ENCODE results near the gene SRGAP2B. TPM values are rescaled to one million over a fixed set of nuclear protein-coding genes. Genes with fewer than 3 reads are reported as not detected.
"Not testable (repeated sequence)": the region's sequence is repeated elsewhere in the genome, so short reads cannot be mapped to it uniquely, and the experiment has no call there.

SRGAP2B gene
- total and polyA plus RNA-seq, 2 donors, result 7.0 to 10.3 TPM

DNA sequence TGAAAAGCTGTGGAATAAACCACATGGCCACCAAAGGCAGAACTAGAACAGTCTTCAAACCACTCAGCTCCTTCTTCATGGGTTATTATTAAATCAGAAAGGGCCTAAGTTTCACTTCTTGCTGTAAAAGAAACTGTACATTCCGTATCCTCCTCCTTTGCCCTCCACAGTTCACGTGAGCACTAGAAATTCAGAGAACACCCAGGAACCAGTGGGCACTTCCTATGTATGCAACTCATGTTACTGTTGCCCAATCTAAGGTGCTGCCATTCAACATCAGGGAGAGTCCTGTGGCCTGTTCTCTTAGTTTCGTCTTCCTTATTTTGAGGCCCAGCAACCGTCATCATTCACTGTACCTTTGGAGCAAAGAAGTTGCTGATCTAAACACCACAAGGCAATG lies 86.7 kb downstream of the SRGAP2B start:
- H3K9me3 ChIP-seq (ENCODE audit: control insufficient read depth in 2 of 2, insufficient read depth in 1 of 2, low read length in 1 of 2); H3K4me1 ChIP-seq (ENCODE audit: control insufficient read depth in 2 of 2, insufficient read depth in 2 of 2, low read length in 2 of 2); H3K27me3 ChIP-seq (ENCODE audit: control insufficient read depth in 2 of 2, insufficient read depth in 1 of 2, low read length in 1 of 2); H3K4me3 ChIP-seq (ENCODE audit: low read length in 2 of 2); H3K36me3 ChIP-seq (ENCODE audit: control insufficient read depth in 2 of 2, insufficient read depth in 2 of 2, low read length in 1 of 2); DNase-seq (ENCODE audit: low read depth in 6 of 9, low spot score in 9 of 9); H3K27ac ChIP-seq (ENCODE audit: low read depth in 1 of 2, low read length in 1 of 2): not testable (repeated sequence)
- WGBS, result no CpG with 5 or more reads among the region's 4 CpGs

DNA sequence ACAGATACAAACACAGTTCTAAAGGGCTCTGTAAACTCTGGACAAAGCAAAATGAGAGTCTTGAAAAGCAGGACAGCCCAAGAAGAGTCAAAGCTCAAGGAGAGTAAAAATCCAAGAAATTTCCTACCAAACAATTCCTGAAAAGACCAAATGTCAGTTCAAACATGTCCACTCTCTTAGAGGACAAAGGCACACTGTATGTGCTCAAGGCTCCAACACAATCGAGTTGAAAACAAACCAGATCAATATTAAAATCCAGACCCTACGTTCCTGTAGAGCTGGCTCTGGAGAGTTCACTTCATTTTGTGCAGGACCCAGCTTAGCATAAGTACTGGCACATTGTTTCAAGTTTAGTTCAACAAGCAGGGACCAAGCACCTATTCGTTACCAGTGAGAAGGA lies 90.0 kb downstream of the SRGAP2B start:
- H3K27me3 ChIP-seq (ENCODE audit: control insufficient read depth in 2 of 2, insufficient read depth in 1 of 2, low read length in 1 of 2); H3K36me3 ChIP-seq (ENCODE audit: control insufficient read depth in 2 of 2, insufficient read depth in 2 of 2, low read length in 1 of 2); H3K4me1 ChIP-seq (ENCODE audit: control insufficient read depth in 2 of 2, insufficient read depth in 2 of 2, low read length in 2 of 2); H3K9me3 ChIP-seq (ENCODE audit: control insufficient read depth in 2 of 2, insufficient read depth in 1 of 2, low read length in 1 of 2); DNase-seq (ENCODE audit: low read depth in 6 of 9, low spot score in 9 of 9); H3K27ac ChIP-seq (ENCODE audit: low read depth in 1 of 2, low read length in 1 of 2); H3K4me3 ChIP-seq (ENCODE audit: low read length in 2 of 2): not testable (repeated sequence)
- 87% methylated on average over 2 of the region's 3 CpGs for WGBS

DNA sequence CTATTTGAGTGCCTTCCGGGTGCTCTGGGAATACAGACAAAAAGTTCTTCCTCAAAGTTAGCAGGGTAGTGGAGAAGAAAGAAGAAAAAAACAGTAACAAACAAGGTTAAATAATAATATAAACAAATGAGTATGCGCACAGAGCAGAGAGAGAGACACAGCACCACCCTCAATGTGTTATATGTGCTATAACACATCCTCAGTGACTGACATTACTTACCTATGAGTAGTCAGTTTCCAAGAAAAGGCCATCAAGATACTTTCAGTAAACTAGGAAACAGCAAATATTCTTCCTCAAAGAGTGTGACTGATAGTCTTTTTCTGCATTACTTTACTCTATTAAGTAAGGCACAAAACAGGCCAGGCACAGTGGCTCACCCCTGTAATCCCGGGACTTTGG lies 93.7 kb downstream of the SRGAP2B start:
- H3K36me3 ChIP-seq (ENCODE audit: control insufficient read depth in 2 of 2, insufficient read depth in 2 of 2, low read length in 1 of 2); H3K27ac ChIP-seq (ENCODE audit: low read depth in 1 of 2, low read length in 1 of 2); DNase-seq (ENCODE audit: low read depth in 6 of 9, low spot score in 9 of 9); H3K4me1 ChIP-seq (ENCODE audit: control insufficient read depth in 2 of 2, insufficient read depth in 2 of 2, low read length in 2 of 2); H3K27me3 ChIP-seq (ENCODE audit: control insufficient read depth in 2 of 2, insufficient read depth in 1 of 2, low read length in 1 of 2); H3K4me3 ChIP-seq (ENCODE audit: low read length in 2 of 2); H3K9me3 ChIP-seq (ENCODE audit: control insufficient read depth in 2 of 2, insufficient read depth in 1 of 2, low read length in 1 of 2): not testable (repeated sequence)
- WGBS, result 97% methylated on average over 3 of the region's 3 CpGs

DNA sequence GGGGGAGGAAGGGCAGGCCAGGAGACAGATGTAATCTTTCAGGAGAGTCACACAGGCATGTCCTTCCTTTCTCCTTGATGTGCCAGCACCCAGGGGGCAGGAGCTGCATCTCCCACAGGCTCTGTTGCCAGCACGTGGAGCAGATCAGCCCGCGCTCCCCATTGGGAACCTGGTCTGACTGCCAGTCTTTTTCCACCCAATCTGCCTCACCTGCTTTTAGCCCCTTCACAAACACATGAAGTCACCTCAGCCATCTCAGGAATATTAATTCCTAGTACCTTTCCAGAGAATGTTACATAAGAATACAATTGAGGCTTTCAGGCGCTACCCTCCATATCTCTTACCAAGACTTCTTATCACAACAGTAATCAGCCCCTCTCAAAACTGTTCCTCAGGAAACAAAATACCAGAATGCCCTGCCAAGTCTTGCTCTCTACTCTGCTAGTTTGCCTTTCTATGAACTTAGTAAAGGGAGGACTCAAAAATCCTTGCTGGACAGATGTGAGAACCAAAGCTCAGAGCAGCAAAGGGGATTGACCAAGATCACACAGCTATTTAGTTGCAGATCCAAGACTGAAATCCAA lies 94.3 kb downstream of the SRGAP2B start:
- not testable (repeated sequence) for DNase-seq (ENCODE audit: low read depth in 6 of 9, low spot score in 9 of 9); H3K36me3 ChIP-seq (ENCODE audit: control insufficient read depth in 2 of 2, insufficient read depth in 2 of 2, low read length in 1 of 2); H3K27me3 ChIP-seq (ENCODE audit: control insufficient read depth in 2 of 2, insufficient read depth in 1 of 2, low read length in 1 of 2); H3K4me3 ChIP-seq (ENCODE audit: low read length in 2 of 2); H3K4me1 ChIP-seq (ENCODE audit: control insufficient read depth in 2 of 2, insufficient read depth in 2 of 2, low read length in 2 of 2); H3K27ac ChIP-seq (ENCODE audit: low read depth in 1 of 2, low read length in 1 of 2); H3K9me3 ChIP-seq (ENCODE audit: control insufficient read depth in 2 of 2, insufficient read depth in 1 of 2, low read length in 1 of 2)
- 100% methylated on average over 1 of the region's 4 CpGs for WGBS

DNA sequence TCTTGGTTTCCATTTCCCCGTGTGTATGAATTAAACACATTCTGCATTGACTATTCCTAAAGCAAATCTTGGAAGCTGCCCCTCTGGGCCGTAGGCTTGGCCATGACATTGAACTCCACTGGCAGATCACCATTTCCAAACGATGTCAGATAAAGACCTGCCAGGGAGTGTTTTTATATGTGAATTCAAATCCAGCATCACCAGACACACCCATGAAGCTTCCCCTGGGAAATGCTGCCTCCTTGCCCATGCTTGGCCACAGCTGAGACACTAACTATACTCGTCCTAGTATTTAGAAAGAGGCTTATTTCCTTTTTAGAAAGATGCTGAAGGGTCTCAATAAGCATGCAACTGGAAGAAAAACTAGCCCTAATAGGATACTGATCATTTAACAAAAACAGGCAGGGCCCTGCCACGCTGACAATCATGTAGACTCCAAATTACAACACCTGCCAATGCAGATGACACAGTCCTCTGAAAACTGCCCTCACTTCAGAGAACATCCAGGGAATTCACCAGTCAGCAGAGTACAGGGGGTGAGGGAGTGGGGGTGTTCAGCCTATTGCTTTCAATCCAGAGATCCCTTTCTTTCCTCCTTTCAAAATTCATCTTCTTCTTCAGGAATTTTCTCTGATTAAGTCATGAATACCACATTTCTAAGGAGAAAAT lies 94.9 kb downstream of the SRGAP2B start:
- not testable (repeated sequence) for H3K36me3 ChIP-seq (ENCODE audit: control insufficient read depth in 2 of 2, insufficient read depth in 2 of 2, low read length in 1 of 2); H3K4me1 ChIP-seq (ENCODE audit: control insufficient read depth in 2 of 2, insufficient read depth in 2 of 2, low read length in 2 of 2); H3K27me3 ChIP-seq (ENCODE audit: control insufficient read depth in 2 of 2, insufficient read depth in 1 of 2, low read length in 1 of 2); DNase-seq (ENCODE audit: low read depth in 6 of 9, low spot score in 9 of 9); H3K27ac ChIP-seq (ENCODE audit: low read depth in 1 of 2, low read length in 1 of 2); H3K4me3 ChIP-seq (ENCODE audit: low read length in 2 of 2); H3K9me3 ChIP-seq (ENCODE audit: control insufficient read depth in 2 of 2, insufficient read depth in 1 of 2, low read length in 1 of 2)
- WGBS, result no CpG with 5 or more reads among the region's 5 CpGs

DNA sequence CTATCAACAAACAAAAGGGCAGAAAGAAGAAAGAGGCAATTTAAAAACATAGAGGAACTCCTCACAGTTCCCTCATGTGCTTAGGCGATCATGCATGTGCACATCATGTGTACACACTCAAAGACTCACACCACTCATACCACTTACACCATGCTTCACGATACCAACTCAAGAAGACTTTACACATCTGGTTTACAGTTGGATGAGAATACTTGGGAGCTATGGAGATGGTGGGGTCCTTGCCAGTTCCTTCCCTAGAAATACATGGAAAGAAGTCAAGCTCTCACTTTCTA lies 96.2 kb downstream of the SRGAP2B start:
- H3K9me3 ChIP-seq (ENCODE audit: control insufficient read depth in 2 of 2, insufficient read depth in 1 of 2, low read length in 1 of 2); DNase-seq (ENCODE audit: low read depth in 6 of 9, low spot score in 9 of 9); H3K36me3 ChIP-seq (ENCODE audit: control insufficient read depth in 2 of 2, insufficient read depth in 2 of 2, low read length in 1 of 2); H3K4me3 ChIP-seq (ENCODE audit: low read length in 2 of 2); H3K27ac ChIP-seq (ENCODE audit: low read depth in 1 of 2, low read length in 1 of 2); H3K27me3 ChIP-seq (ENCODE audit: control insufficient read depth in 2 of 2, insufficient read depth in 1 of 2, low read length in 1 of 2); H3K4me1 ChIP-seq (ENCODE audit: control insufficient read depth in 2 of 2, insufficient read depth in 2 of 2, low read length in 2 of 2): not testable (repeated sequence)
- 95% methylated on average over 1 of the region's 2 CpGs for WGBS

DNA sequence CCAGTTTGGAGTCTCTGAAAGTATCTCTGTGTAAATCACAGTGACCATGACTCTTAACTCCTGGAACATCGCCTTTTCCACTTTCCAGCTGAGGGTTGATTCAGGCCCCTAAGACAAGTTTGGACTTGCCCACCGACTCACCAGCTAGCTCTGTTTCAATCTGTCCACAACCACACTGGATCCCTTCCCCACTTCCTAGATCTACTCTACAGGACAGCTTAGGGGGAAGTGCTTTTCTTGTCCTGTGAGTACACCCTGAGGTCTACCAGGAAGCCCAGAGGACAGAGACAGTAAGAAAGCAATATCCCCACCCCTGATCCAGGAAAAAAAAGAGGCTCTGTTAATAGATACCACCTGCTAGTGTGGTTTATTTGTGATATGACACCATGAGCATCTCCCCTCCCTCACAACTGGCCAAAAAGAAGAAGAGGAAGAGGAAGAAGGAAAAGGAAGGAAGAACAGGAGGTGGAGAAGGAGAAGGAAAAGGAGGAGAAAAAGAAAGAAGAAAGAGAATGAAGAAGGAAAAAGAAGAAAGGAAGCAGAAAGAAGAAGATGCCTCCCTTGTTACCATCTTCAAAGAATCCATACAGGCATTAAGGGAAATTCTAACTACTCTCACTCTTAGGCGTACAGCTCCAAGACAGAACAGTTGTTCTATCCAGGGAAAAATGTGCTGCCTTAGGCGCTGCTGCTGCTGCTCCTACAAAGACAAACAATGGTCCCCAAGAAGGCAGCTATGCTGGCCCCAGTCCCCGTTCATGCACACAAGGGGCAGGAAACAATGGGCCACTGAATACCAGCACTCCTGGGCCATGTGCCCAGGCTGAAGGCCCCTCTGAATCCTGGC lies 96.8 kb downstream of the SRGAP2B start:
- not testable (repeated sequence) for DNase-seq (ENCODE audit: low read depth in 6 of 9, low spot score in 9 of 9); H3K4me1 ChIP-seq (ENCODE audit: control insufficient read depth in 2 of 2, insufficient read depth in 2 of 2, low read length in 2 of 2); H3K4me3 ChIP-seq (ENCODE audit: low read length in 2 of 2); H3K36me3 ChIP-seq (ENCODE audit: control insufficient read depth in 2 of 2, insufficient read depth in 2 of 2, low read length in 1 of 2); H3K9me3 ChIP-seq (ENCODE audit: control insufficient read depth in 2 of 2, insufficient read depth in 1 of 2, low read length in 1 of 2); H3K27me3 ChIP-seq (ENCODE audit: control insufficient read depth in 2 of 2, insufficient read depth in 1 of 2, low read length in 1 of 2); H3K27ac ChIP-seq (ENCODE audit: low read depth in 1 of 2, low read length in 1 of 2)
- WGBS, result 98% methylated on average over 3 of the region's 5 CpGs

DNA sequence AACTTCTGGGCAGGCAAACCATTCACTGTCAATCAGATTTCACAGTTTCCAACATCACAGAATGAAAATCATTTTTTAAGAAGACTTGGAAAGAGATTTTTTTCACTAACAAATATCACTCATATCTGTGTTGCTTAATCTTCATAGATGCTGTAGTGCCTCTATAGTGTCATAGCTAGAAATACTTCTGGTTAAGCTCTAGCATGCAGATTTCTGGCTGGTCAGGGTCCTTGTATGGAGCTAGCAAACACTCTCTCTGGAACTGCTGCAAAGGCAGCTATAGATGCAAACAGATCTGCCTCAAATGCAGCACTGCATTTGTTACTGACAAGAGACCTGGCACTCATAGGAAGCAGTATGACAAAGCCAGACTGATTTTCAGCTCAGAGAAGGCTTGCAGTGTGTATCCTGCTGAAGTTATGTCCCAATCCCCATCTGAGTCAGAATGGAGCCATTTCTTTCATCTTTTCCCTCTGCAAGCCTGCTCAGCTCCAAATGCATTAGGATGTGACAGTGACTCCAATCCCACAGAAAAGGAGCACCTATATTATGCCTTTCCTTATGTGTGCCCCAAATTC lies 99.2 kb downstream of the SRGAP2B start:
- not testable (repeated sequence) for H3K27me3 ChIP-seq (ENCODE audit: control insufficient read depth in 2 of 2, insufficient read depth in 1 of 2, low read length in 1 of 2); H3K27ac ChIP-seq (ENCODE audit: low read depth in 1 of 2, low read length in 1 of 2); H3K36me3 ChIP-seq (ENCODE audit: control insufficient read depth in 2 of 2, insufficient read depth in 2 of 2, low read length in 1 of 2); H3K9me3 ChIP-seq (ENCODE audit: control insufficient read depth in 2 of 2, insufficient read depth in 1 of 2, low read length in 1 of 2); DNase-seq (ENCODE audit: low read depth in 6 of 9, low spot score in 9 of 9); H3K4me3 ChIP-seq (ENCODE audit: low read length in 2 of 2); H3K4me1 ChIP-seq (ENCODE audit: control insufficient read depth in 2 of 2, insufficient read depth in 2 of 2, low read length in 2 of 2)

DNA sequence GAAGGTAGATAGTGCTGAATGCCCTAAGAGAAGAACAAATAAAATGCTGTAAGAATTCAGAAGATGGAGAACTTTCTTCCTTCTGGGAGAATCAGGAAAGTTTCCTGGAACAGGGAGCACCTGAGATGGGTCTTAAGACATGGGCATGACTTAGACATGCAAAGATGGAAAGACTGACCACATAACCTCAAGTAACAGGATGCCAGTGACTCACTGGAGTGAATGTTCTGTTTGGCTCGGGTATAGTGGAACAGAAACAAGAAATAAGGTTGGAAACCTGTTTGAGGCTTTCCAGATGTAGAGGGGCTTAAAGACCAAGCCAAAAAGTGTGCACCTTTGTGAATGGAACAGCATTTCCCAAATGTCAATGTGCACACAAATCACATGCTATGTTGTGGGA lies 102.2 kb downstream of the SRGAP2B start:
- not testable (repeated sequence) for H3K4me3 ChIP-seq (ENCODE audit: low read length in 2 of 2); H3K27ac ChIP-seq (ENCODE audit: low read depth in 1 of 2, low read length in 1 of 2); H3K4me1 ChIP-seq (ENCODE audit: control insufficient read depth in 2 of 2, insufficient read depth in 2 of 2, low read length in 2 of 2); DNase-seq (ENCODE audit: low read depth in 6 of 9, low spot score in 9 of 9); H3K36me3 ChIP-seq (ENCODE audit: control insufficient read depth in 2 of 2, insufficient read depth in 2 of 2, low read length in 1 of 2); H3K9me3 ChIP-seq (ENCODE audit: control insufficient read depth in 2 of 2, insufficient read depth in 1 of 2, low read length in 1 of 2); H3K27me3 ChIP-seq (ENCODE audit: control insufficient read depth in 2 of 2, insufficient read depth in 1 of 2, low read length in 1 of 2)
- WGBS, result 96% methylated on average over 1 of the region's 1 CpG
